NCI-H187 treated with DMSO at 0.1 percent for 48 hours (cell line): ENCODE results near the gene PAMR1.
"Not testable (repeated sequence)": the region's sequence is repeated elsewhere in the genome, so short reads cannot be mapped to it uniquely, and the experiment has no call there.

Experiments
- DNase-seq: peaks from one replicate; lab custom pipeline; 2025; lab: John Stamatoyannopoulos, UW

PAMR1 gene, protein sequence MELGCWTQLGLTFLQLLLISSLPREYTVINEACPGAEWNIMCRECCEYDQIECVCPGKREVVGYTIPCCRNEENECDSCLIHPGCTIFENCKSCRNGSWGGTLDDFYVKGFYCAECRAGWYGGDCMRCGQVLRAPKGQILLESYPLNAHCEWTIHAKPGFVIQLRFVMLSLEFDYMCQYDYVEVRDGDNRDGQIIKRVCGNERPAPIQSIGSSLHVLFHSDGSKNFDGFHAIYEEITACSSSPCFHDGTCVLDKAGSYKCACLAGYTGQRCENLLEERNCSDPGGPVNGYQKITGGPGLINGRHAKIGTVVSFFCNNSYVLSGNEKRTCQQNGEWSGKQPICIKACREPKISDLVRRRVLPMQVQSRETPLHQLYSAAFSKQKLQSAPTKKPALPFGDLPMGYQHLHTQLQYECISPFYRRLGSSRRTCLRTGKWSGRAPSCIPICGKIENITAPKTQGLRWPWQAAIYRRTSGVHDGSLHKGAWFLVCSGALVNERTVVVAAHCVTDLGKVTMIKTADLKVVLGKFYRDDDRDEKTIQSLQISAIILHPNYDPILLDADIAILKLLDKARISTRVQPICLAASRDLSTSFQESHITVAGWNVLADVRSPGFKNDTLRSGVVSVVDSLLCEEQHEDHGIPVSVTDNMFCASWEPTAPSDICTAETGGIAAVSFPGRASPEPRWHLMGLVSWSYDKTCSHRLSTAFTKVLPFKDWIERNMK

DNA sequence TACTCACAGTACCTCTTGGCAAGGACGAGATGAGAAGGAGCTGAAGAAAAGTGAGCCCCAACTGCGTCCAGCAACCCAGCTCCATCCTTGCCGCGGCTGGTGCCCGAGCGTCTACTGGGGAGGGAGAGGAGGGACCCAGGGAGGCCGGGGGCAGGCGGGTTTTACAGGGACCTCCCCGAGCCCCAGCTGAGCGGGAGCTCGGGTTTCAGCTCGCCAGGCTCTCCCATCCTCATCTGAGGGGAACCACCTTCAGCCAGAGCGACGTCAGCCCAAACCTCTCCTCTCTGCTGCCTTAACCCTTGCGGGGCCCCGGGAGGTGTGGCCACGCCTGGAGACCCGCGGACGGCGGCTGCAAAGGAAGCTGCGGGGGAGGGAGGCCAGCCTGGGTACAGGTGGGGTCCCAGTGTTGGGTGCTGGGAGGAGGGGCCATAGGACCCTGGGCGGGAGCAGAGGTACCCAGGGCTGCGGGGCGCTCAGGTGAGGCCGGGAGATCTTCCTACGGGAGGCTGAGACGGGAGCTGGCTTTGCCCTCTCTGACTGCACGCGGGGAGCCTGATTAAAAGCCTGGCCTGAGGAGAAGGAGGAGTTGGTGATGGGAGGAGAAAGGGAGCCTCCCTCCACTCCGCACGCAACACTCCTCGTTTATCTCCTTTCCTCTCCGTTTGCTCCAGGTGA, at the start of gene PAMR1:
Gene PAMR1, minus strand, starts transcription at position 116 of the 675 bp plus-strand sequence. Its CDS starts 31 bp downstream, at position 85.
- no peak for DNase-seq

DNA sequence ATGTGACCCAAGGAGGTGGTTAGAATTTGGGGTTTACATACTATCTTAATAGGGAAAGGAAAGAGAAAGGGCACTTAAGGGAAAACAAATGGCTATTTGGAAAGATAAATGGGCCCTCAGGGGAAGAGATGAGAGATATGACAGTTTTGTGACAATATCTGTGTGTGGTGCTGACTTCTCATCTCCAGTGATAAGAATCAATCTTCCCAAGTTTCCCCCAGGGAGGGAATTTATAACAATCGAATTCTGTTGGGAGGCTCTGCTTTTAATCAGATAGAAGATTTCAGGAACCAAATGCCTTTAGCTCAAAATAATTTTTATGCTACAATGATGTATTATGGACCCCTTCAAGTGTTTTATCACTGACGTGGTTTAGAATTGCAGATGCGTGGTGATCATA, 46.3 kb upstream of the PAMR1 start:
- DNase-seq: no peak

DNA sequence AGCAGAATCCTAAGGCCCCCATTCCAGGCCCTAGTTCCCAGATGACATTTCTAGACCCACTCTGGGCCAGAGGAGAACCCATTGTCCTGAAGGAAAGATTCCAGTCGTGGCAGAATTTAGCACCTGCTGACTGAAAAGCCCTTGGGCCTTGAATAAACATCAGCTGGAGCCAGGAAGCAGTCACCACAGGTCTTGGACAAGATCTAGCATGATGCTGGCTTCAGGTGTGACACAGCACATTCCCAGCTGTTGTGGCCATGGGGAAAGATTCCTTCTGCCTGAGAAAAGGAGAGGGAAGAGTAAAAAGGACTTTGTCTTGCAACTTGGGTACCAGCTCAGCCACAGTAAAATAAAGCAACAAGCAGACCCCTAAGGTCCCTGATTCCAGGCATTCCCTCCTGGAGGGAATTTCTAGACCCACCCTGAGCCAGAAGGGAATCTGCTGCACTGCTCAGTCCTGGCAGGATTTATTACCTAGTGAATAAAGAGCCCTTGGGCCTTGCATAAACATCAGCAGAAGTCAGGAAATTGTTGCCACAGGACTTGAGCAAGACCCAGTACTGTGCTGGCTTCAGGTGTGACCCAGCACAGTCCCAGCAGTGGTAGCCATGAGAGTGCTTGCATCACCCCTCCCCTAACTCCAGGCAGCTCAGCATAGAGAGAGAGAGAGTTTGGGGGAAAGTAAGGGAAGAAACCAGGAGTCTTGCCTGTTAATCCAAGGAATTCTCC, 42.5 kb upstream of the PAMR1 start:
- no peak for DNase-seq

- no peak for DNase-seq
Measured at GRCh38 chr11:35566885-35567284, 41.5 kb upstream of the PAMR1 start.

- no peak for DNase-seq
Measured at GRCh38 chr11:35566181-35566580, 40.8 kb upstream of the PAMR1 start.

DNA sequence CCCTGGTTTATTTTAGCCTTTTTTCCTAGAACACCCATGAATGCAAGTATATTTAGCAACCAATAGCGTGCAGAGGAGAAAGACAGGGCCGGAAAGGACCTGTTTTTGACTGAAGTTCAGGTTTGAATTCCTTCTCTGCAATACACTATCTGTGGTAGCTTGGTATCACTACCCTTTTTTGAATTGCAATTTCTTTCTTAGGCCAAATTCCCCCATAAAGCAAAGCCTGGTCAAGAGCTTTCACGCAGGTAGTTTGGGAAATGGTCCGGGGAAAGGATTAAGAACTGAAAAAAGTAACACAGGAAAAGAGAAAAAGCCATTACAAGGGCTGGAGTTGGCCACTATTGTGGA, 38.8 kb upstream of the PAMR1 start:
- no peak for DNase-seq

GRCh38 chr11:35563484-35564244, 38.2 kb upstream of the PAMR1 start:
- DNase-seq: no peak

GRCh38 chr11:35559949-35560348, 34.5 kb upstream of the PAMR1 start:
- DNase-seq: no peak

- no peak for DNase-seq
Measured at GRCh38 chr11:35558513-35558912, 33.1 kb upstream of the PAMR1 start.

- DNase-seq: no peak
Measured at GRCh38 chr11:35555488-35555887, 30.1 kb upstream of the PAMR1 start.

DNA sequence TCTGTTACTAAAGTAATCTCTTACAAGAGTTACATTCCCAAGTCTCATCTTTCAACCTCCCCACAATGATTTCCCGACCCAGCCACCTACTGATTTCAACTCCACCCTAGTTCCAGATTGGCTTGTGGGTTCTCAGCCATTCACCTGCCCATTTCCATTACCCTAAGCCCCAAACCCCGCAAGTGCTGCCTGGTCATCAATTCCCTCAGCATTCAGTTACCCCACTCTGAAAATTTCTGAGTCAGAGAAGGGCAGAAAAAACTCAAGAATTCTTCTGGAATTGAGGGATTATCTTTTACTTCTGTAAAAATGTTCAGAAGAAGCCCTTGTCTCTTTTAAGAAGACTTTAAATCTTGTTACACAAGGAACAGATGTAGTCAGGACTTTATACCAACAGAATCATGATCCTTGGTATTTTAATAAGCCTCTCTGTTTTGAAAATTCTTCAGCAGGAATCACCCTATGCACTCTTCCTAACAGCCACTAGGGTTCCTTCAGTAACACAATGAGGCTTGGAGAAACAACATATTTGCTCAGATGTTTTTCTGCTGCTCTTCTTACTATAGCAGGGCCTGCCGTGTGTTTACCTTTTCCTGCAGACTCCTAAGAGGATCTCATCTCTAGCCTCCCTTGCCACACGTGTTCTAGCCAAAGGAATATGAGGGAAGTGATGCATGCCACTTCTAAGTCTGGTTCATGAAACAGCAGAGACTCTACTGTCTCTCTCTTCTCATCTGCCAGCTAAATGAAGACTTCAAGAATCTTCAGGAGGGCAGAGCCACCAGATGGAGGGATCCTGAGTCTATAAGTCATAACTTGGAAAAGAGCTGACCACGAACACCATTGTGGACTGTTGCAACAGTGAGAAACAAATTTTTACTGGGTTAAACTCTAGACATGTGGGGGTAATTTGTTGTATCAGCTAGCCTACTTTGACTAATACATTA, 29.3 kb upstream of the PAMR1 start:
- no peak for DNase-seq

DNA sequence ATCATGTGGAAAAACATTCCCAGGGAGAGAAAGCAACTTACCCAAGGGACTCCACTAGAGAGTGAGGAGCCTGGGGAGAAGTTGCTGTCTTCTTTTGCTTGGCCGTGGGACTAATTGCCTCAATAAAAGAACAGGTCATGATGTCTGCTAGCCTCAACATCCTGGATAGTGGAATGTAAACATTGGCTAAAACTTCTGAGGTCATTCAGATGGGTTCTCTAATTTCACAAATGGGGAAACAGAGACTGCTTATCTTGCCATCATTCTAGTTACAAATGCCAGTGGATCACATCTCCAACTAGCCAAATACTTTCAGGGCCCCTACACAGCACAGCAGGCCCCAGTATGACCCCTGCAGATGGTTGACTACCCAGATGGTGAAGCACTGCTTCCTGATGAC, 28.4 kb upstream of the PAMR1 start:
- no peak for DNase-seq

DNA sequence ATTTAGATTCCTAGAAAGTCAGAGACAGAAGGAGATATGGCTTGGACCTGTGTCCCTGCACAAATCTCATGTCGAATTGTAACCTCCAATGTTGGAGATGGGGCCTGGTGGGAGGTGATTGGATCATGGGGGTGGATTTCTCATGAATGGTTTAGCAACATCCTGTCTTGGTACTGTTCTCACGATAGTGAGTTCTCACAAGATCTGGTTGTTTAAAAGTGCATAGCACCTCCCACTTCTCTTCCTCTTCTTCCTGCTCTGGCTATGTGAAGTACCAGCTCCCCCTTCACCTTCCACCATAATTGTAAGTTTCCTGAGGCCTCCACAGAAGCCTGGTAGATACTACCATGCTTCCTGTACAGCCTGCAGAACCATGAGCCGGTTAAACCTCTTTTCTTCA, 27.6 kb upstream of the PAMR1 start:
- no peak for DNase-seq

- DNase-seq: no peak
Measured at GRCh38 chr11:35552616-35553015, 27.2 kb upstream of the PAMR1 start.

DNA sequence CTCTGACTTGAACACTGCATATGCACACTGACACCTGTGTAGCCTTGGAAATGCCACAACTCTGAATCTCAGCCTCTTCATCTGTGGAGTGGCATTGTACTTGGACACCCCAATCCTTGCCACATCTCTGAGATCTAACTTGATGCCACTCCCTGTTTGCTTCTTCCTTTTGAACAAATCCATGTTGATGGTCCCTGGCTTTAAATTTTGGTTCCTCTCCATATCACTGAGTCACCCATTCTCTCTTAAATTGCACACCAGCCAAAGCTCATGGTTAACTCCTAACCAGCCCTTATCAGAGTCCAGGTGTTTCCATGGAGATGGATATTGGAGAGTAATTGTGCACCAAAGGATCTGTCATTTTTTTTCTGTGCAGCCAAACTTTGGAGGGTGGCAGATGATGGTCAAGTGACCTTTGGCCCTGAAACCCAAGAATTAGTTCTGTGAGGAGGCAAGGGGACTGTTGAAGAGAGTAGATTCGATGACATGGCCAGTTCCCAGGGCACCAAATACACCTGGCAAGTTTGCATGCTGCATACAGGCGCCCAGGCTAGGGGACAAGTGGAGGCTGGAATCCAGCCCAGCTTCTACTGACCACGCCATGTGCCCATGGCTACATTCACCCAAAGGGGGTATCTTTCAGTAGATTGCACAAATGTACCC, 25.1 kb upstream of the PAMR1 start:
- DNase-seq: no peak

GRCh38 chr11:35549787-35550186, 24.4 kb upstream of the PAMR1 start:
- DNase-seq: peak; percentile 81

- no peak for DNase-seq
Measured at GRCh38 chr11:35548925-35549561, 23.6 kb upstream of the PAMR1 start.

GRCh38 chr11:35547995-35548394, 22.6 kb upstream of the PAMR1 start:
- DNase-seq: not testable (repeated sequence)

GRCh38 chr11:35546317-35546716, 20.9 kb upstream of the PAMR1 start:
- DNase-seq: no peak
